ENCODE results near the gene ERH.

DNA sequence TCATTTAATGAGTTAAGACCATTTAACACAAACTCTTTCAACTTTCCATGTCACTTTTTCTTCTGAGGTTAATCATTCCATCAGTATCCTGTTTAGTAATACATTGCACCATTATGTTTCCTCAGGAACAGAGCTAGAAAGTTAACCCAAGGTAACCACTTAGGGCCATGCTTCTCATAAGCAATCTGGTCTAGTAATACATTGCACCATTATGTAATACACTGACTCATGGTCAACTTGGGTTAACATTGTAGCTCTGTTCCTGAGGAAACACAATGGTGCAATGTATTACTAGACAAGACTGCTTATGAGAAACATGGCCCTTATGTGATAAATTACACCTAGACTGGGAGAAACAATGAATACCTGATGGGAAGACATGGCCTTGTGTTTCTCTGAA lies 21.7 kb downstream of the ERH start:
- TF ChIP-seq SP1 (IDR thresholded peaks at IDR 0.05) (no peak), BHLHE40 (IDR thresholded peaks at IDR 0.05; ENCODE audit: borderline replicate concordance) (no peak), ARNT (IDR thresholded peaks at IDR 0.05) (no peak)

All from HEK293T (cell line).